Stimulated activated CD8-positive, alpha-beta memory T cell treated with anti-CD3 and anti-CD28 coated beads, Interleukin-4, amount 100 ng/mL, for 1 hour (primary cell): Measurements from ENCODE around the gene CABS1.

Source experiments
- DNase-seq, 2 donors: peaks; one replicate each; pipeline ENCODE4 v3.0.0-alpha.2; 2020; ENCODE audit warnings: low read depth in 2 of 2, low spot score in 1 of 2

Gene CABS1

DNA sequence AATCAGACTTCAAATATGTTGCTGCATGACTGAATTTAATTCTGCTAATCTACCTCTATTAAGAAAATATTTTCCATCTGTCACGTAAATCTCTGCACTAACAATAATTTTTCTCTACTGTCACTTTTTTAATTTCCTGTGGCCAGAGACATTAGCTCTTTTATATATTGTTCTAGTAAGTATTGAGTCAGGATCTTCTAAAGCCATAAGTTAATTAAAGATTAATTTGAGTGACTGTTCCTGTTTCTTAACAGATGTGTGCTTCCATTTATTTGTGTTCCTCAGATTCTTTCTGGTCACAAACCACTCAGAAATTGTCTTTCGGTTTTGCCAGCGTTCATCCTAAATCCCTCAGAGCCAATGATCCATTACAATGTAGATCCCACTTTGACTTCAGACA lies 45.8 kb downstream of the CABS1 start:
- DNase-seq: no peak

GRCh38 chr4:70382691-70383181 lies 48.0 kb downstream of the CABS1 start, which contains the start of gene SMR3B:
Gene SMR3B (plus strand): TSS chr4:70383131. CDS start chr4:70384511, 1,380 bp downstream.
- no peak for DNase-seq
